Ovary (tissue), 9 donors: Measurements from ENCODE around the gene CDC42BPA. TPM values are rescaled to one million over a fixed set of nuclear protein-coding genes. Genes with fewer than 3 reads are reported as not detected.
"Not testable (repeated sequence)": the region's sequence is repeated elsewhere in the genome, so short reads cannot be mapped to it uniquely, and the experiment has no call there.

Experiments used
- DNase-seq, 5 donors: peaks; one replicate each; pipeline ENCODE4 v3.0.0-alpha.2; 2019 to 2020
- H3K27ac ChIP-seq, 2 donors: fragments of 200-600 bp; one replicate each; pipeline versions ENCODE4 v1.5.1 to v1.8.0; 2019 to 2022
- H3K27me3 ChIP-seq: fragments of 200-600 bp; one replicate; pipeline ENCODE4 v1.8.0; 2022
- H3K36me3 ChIP-seq: fragments of 200-600 bp; sonication (generic); one replicate; pipeline ENCODE4 v1.5.1; 2019
- H3K4me1 ChIP-seq: one replicate; pipeline ENCODE4 v1.8.1; 2013; ENCODE audit warnings: mild to moderate bottlenecking, moderate library complexity; ENCODE audit not compliant: insufficient read depth
- H3K4me3 ChIP-seq: fragments of 200-600 bp; sonication (generic); one replicate; pipeline ENCODE4 v1.5.1; 2017
- H3K9me3 ChIP-seq, 2 donors: fragments of 200-600 bp in 1 of 2; sonication (generic) in 1 of 2; one replicate each; pipeline versions ENCODE4 v1.5.1 to v1.8.1; 2013 to 2019; ENCODE audit warnings: mild to moderate bottlenecking in 1 of 2, moderate library complexity in 1 of 2
- CTCF ChIP-seq, 3 donors: fragments of 450-650 bp in 2 of 3; fragments of 200-600 bp in 1 of 3; IDR thresholded peaks; one replicate each; pipeline versions ENCODE4 v1.5.1 to v1.8.0; 2016 to 2022; ENCODE audit warnings: antibody characterized with exemption in 3 of 3, mild to moderate bottlenecking in 1 of 3
- EP300 ChIP-seq: sonication (generic); formaldehyde crosslinking; IDR thresholded peaks from one replicate; pipeline ENCODE4 v1.6.1; 2017; ENCODE audit warnings: antibody characterized with exemption
- POLR2A ChIP-seq: fragments of 450-650 bp; IDR thresholded peaks from one replicate; pipeline ENCODE4 v1.6.1; 2017; ENCODE audit warnings: antibody characterized with exemption, mild to moderate bottlenecking, moderate library complexity
- WGBS, 3 donors: extraction: QIAGEN DNeasy Blood & Tissue Kit in 1 of 3; methylation state at CpG; one replicate each; pipeline versions ENCODE4 v1.1.5 to v1.1.7; 2013 to 2017; 5-methylcytosine and 5-hydroxymethylcytosine counted together
- intact Hi-C, 4 donors: fragments of 100-400 bp; cut with DNase I; formaldehyde crosslinking; loops; one replicate each; pipeline versions ENCODE4 v1.11.0 to v1.15.1; 2022 to 2023
- polyA plus RNA-seq, 2 donors: library from polyadenylated mRNA; stranded (reverse); fragments of 200-250 nt in 1 of 2; fragments of 350-450 nt in 1 of 2; fragmentation: Illumina TruSeq in 1 of 2; extraction: RNeasy Lipid Tissue Mini Kit (QIAGEN cat#74804) in 1 of 2; gene quantifications; one replicate each; pipeline ENCODE4 v1.2.3, GENCODE V29; 2013 to 2014
- total RNA-seq, 7 donors: library from RNA; depleted of rRNA in 2 of 7; stranded (reverse); fragments of >200 nt in 2 of 7; fragmentation: NEBNext Ultra II Directional in 3 of 7; extraction: Animal tissue kit (Norgen Biotek cat#: 25700) in 3 of 7; gene quantifications; one replicate each; pipeline versions ENCODE4 v1.1.0 to v1.2.4, GENCODE V29; 2016 to 2023
- donor health status: DM: no; HTN: no; CAD: no; lungs with moderate emphysema.
- donor health status: DM: no; HTN: no; CAD: no.
- donor health status: Bipolar disorder and iron deficiency.
- donor health status: DM: yes; HTN: yes; CAD: no.
- donor health status: DM: no; HTN: no; CAD: no.
- donor health status: DM: yes; HTN: yes; CAD: no.

Gene CDC42BPA
- total and polyA plus RNA-seq, 9 donors = 11.1 to 56.2 (median 40.2) TPM

GRCh38 chr1:227124473-227124872, 193.8 kb downstream of the CDC42BPA start:
- WGBS, 3 donors = 89 to 98% (median 95%) methylated on average over 1 of the region's 1 CpG
- Histone ChIP-seq H3K27ac (no peak overlapping the region), H3K4me1 (no peaks in the 10 kb centered on the region), H3K4me3 (no peak overlapping the region), H3K9me3 (no peaks in the 10 kb centered on the region), H3K36me3 (no peaks in the 10 kb centered on the region), H3K27me3 (no peaks in the 10 kb centered on the region)
- DNase-seq = no peak
- no peak for TF ChIP-seq POLR2A
- intact Hi-C loops = no loop called here

- no peaks in the 10 kb centered on the region for H3K27me3 ChIP-seq
- TF ChIP-seq EP300 = no peak
- TF ChIP-seq CTCF (IDR thresholded peaks at IDR 0.05) = no peak
- TF ChIP-seq POLR2A = no peak
- H3K9me3 ChIP-seq = no peaks in the 10 kb centered on the region
- no peak overlapping the region for H3K4me3 ChIP-seq
- no peaks in the 10 kb centered on the region for H3K36me3 ChIP-seq
- DNase-seq = no peak
- 90 to 94% (median 92%) methylated on average over 9 of the region's 9 CpGs for WGBS, 3 donors
- H3K27ac ChIP-seq = no peak overlapping the region
- intact Hi-C loops = no loop called here
- H3K4me1 ChIP-seq = no peaks in the 10 kb centered on the region
These were observed 197.5 kb downstream of the CDC42BPA start for GRCh38 chr1:227120826-227121225.

DNA sequence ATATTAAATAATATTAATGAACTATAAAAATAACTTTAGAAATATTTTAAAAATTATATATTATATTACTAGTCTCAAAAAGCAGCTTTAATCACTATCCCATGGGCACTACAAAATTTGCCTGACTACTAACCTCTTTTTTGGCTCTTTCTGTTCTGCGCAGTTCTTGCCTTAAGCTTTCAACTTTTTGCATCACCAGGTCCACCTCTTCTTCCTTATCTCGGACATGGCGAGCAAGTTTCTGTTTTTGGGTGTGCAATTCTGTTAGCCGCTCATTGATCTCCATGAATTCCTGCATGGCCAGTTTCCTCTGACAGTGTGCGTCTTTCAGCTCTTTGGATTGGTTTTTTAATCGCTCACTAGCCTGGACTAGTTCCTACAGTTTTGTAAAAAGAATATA, 205.8 kb downstream of the CDC42BPA start:
- WGBS, 3 donors = 98% methylated on average over 6 of the region's 6 CpGs
- intact Hi-C loops = no loop called here
- H3K4me3 ChIP-seq = no peak overlapping the region
- TF ChIP-seq CTCF (IDR thresholded peaks at IDR 0.05) = no peak
- TF ChIP-seq POLR2A = no peak
- no peak for TF ChIP-seq EP300
- no peaks in the 10 kb centered on the region for H3K27me3 ChIP-seq
- H3K27ac ChIP-seq = no peak overlapping the region
- DNase-seq = no peak
- no peaks in the 10 kb centered on the region for H3K9me3 ChIP-seq
- no peaks in the 10 kb centered on the region for H3K4me1 ChIP-seq
- no peaks in the 10 kb centered on the region for H3K36me3 ChIP-seq

- WGBS, 3 donors = 89 to 98% (median 95%) methylated on average over 2 of the region's 2 CpGs
- TF ChIP-seq CTCF (IDR thresholded peaks at IDR 0.05) = no peak
- no peak for TF ChIP-seq EP300
- no peak for TF ChIP-seq POLR2A
- DNase-seq = no peak
- H3K9me3 ChIP-seq = no peaks in the 10 kb centered on the region
- intact Hi-C loops = no loop called here
- H3K4me1 ChIP-seq = no peaks in the 10 kb centered on the region
- H3K4me3 ChIP-seq = no peak overlapping the region
- no peaks in the 10 kb centered on the region for H3K27me3 ChIP-seq
- no peaks in the 10 kb centered on the region for H3K36me3 ChIP-seq
- no peak overlapping the region for H3K27ac ChIP-seq
These were observed 206.5 kb downstream of the CDC42BPA start for GRCh38 chr1:227111782-227112181.

- H3K4me3 ChIP-seq, H3K27ac ChIP-seq, H3K4me1 ChIP-seq, intact Hi-C loops, H3K27me3 ChIP-seq, H3K36me3 ChIP-seq, DNase-seq, H3K9me3 ChIP-seq: not testable (repeated sequence)
- 93 to 96% (median 96%) methylated on average over 3 of the region's 3 CpGs for WGBS, 3 donors
These were observed 213.0 kb downstream of the CDC42BPA start for GRCh38 chr1:227105291-227105690.

DNA sequence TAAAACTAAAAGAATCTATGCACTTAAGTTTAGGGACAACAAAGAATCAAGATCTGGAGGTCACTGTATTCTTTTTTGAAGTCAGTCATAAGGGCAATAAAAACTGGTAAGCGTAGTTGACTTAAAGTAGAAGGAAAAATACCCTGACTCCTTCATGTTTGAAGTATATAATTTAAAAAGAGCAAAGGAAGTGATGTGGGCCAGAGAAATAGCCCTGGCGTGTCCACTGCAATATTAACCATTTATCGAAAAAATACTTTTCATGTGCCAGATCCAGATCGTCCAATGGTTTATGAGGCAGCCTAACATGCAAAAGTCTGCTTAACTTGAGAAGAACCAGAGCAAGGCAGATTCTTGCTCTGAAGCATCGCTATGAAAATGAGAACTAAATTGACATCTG, 216.2 kb downstream of the CDC42BPA start:
- no peak overlapping the region for H3K27ac ChIP-seq
- H3K9me3 ChIP-seq = no peaks in the 10 kb centered on the region
- WGBS, 3 donors = 93 to 96% (median 94%) methylated on average over 5 of the region's 5 CpGs
- no peaks in the 10 kb centered on the region for H3K27me3 ChIP-seq
- intact Hi-C loops = no loop called here
- no peak overlapping the region for H3K4me3 ChIP-seq
- H3K36me3 ChIP-seq = no peaks in the 10 kb centered on the region
- H3K4me1 ChIP-seq = no peaks in the 10 kb centered on the region
- no peak for DNase-seq
- TF ChIP-seq EP300 (no peak), POLR2A (no peak), CTCF (IDR thresholded peaks at IDR 0.05) (no peak)
